Hepatocyte (in vitro differentiated cells): ENCODE data around the gene TMEM141. TPM values are rescaled to one million over a fixed set of nuclear protein-coding genes. Genes with fewer than 3 reads are reported as not detected.

ENCODE experiments used
- DNase-seq: peaks from one replicate; pipeline ENCODE4 v3.0.0-alpha.2; 2016; ENCODE audit warnings: low spot score
- H2AFZ ChIP-seq: fragments of 200-600 bp; sonication (generic); 2 replicates; pipeline ENCODE4 v1.6.0; 2016; ENCODE audit warnings: antibody characterized with exemption, mild to moderate bottlenecking
- H3K27ac ChIP-seq: fragments of 200-600 bp; sonication (generic); 2 replicates; pipeline ENCODE4 v1.5.1; 2016; ENCODE audit warnings: mild to moderate bottlenecking
- H3K27me3 ChIP-seq: fragments of 200-600 bp; sonication (generic); 2 replicates; pipeline ENCODE4 v1.6.1; 2016
- H3K36me3 ChIP-seq: fragments of 200-600 bp; sonication (generic); replicated peaks from 2 replicates; pipeline ENCODE4 v1.5.1; 2016; ENCODE audit warnings: low read depth; ENCODE audit not compliant: insufficient read depth
- H3K4me1 ChIP-seq: fragments of 200-600 bp; sonication (generic); 2 replicates; pipeline ENCODE4 v1.5.1; 2016; ENCODE audit warnings: mild to moderate bottlenecking, moderate library complexity; ENCODE audit not compliant: insufficient read depth
- H3K4me2 ChIP-seq: fragments of 200-600 bp; sonication (generic); 2 replicates; pipeline ENCODE4 v1.6.0; 2016
- H3K4me3 ChIP-seq: fragments of 200-600 bp; sonication (generic); 2 replicates; pipeline ENCODE4 v1.5.1; 2016; ENCODE audit warnings: mild to moderate bottlenecking
- H3K79me2 ChIP-seq: fragments of 200-600 bp; sonication (generic); 2 replicates; pipeline ENCODE4 v1.6.0; 2017; ENCODE audit warnings: mild to moderate bottlenecking
- H3K9me2 ChIP-seq: fragments of 200-600 bp; sonication (generic); replicated peaks from 2 replicates; pipeline ENCODE4 v1.6.0; 2017; ENCODE audit warnings: mild to moderate bottlenecking; ENCODE audit not compliant: insufficient read depth
- H3K9me3 ChIP-seq: fragments of 200-600 bp; sonication (generic); 2 replicates; pipeline ENCODE4 v1.5.1; 2016; ENCODE audit warnings: low read depth, mild to moderate bottlenecking
- H4K20me1 ChIP-seq: fragments of 200-600 bp; sonication (generic); 2 replicates; pipeline ENCODE4 v1.6.0; 2016; ENCODE audit warnings: mild to moderate bottlenecking; ENCODE audit not compliant: insufficient read depth, poor library complexity, severe bottlenecking
- CTCF ChIP-seq: fragments of 200-600 bp; sonication (generic); IDR thresholded peaks from 2 replicates; pipeline ENCODE4 v1.5.1; 2016; ENCODE audit warnings: antibody characterized with exemption, mild to moderate bottlenecking; ENCODE audit not compliant: poor library complexity
- EZH2 ChIP-seq: fragments of 200-600 bp; sonication (generic); IDR thresholded peaks from 2 replicates; pipeline ENCODE4 v1.6.1; 2016; ENCODE audit warnings: antibody characterized with exemption, mild to moderate bottlenecking, borderline replicate concordance
- EZH2phosphoT487 ChIP-seq: fragments of 200-600 bp; sonication (generic); IDR thresholded peaks from one replicate; pipeline ENCODE4 v1.6.1; 2018; ENCODE audit warnings: antibody characterized with exemption, mild to moderate bottlenecking, low read depth, moderate library complexity; ENCODE audit not compliant: unreplicated experiment, severe bottlenecking
- WGBS: methylation state at CpG from one replicate; pipeline ENCODE4 v1.1.6; 2016; ENCODE audit warnings: low lambda C conversion rate; ENCODE audit errors: missing lambda C conversion rate; 5-methylcytosine and 5-hydroxymethylcytosine counted together
- polyA plus RNA-seq: library from polyadenylated mRNA; unstranded; fragments of >200 nt; fragmentation: Nextera tagmentation; extraction: Ambion mirVana; gene quantifications from 2 replicates; pipeline ENCODE4 v1.2.1, GENCODE V29; 2016
- total RNA-seq: library from RNA; depleted of rRNA; stranded (reverse); fragments of >200 nt; gene quantifications from 2 replicates; pipeline ENCODE4 v1.2.3, GENCODE V29; 2014

Gene TMEM141
- total and polyA plus RNA-seq, 2 experiments from 2014 or later = 230 to 385 TPM

GRCh38 chr9:136826703-136827582 is 35.8 kb downstream of the TMEM141 start:
- H3K27ac ChIP-seq = no peak overlapping the region
- no peak overlapping the region for H3K4me3 ChIP-seq
- TF ChIP-seq EZH2 (no peak), CTCF (no peak), EZH2phosphoT487 (no peak)
- no peak overlapping the region for H3K4me2 ChIP-seq
- no peak for DNase-seq
- peaks cover 11% of the 10 kb centered on the region for H3K79me2 ChIP-seq
- H3K36me3 ChIP-seq = no peaks in the 10 kb centered on the region
- H2AFZ ChIP-seq = no peak overlapping the region
- WGBS = 96% methylated on average over 23 of the region's 24 CpGs
- H4K20me1 ChIP-seq = no peaks in the 10 kb centered on the region
- no peaks in the 10 kb centered on the region for H3K9me2 ChIP-seq
- H3K9me3 ChIP-seq = no peaks in the 10 kb centered on the region
- no peaks in the 10 kb centered on the region for H3K27me3 ChIP-seq
- H3K4me1 ChIP-seq = no peaks in the 10 kb centered on the region

- no peak overlapping the region for H3K4me3 ChIP-seq
- H3K4me1 ChIP-seq = no peaks in the 10 kb centered on the region
- no peaks in the 10 kb centered on the region for H3K9me2 ChIP-seq
- peaks cover 5% of the 10 kb centered on the region for H3K79me2 ChIP-seq
- H3K36me3 ChIP-seq = no peaks in the 10 kb centered on the region
- no peak for DNase-seq
- TF ChIP-seq EZH2 = no peak
- TF ChIP-seq EZH2phosphoT487 = no peak
- no peak for TF ChIP-seq CTCF
- no peak overlapping the region for H2AFZ ChIP-seq
- 95% methylated on average over 13 of the region's 14 CpGs for WGBS
- H3K9me3 ChIP-seq = no peaks in the 10 kb centered on the region
- no peak overlapping the region for H3K4me2 ChIP-seq
- no peak overlapping the region for H3K27ac ChIP-seq
- H3K27me3 ChIP-seq = no peaks in the 10 kb centered on the region
- no peaks in the 10 kb centered on the region for H4K20me1 ChIP-seq
These were observed 36.8 kb downstream of the TMEM141 start for GRCh38 chr9:136827794-136828473.

- Histone ChIP-seq H3K4me2 (no peak overlapping the region), H3K27ac (no peak overlapping the region), H3K36me3 (no peaks in the 10 kb centered on the region), H3K9me2 (no peaks in the 10 kb centered on the region), H3K27me3 (no peaks in the 10 kb centered on the region), H3K79me2 (no peaks in the 10 kb centered on the region), H4K20me1 (no peaks in the 10 kb centered on the region), H3K4me3 (no peak overlapping the region), H3K4me1 (no peaks in the 10 kb centered on the region), H2AFZ (no peak overlapping the region), H3K9me3 (no peaks in the 10 kb centered on the region)
- no peak for DNase-seq
- 96% methylated on average over 31 of the region's 31 CpGs for WGBS
- TF ChIP-seq CTCF (no peak), EZH2phosphoT487 (no peak), EZH2 (no peak)
These were observed 37.5 kb downstream of the TMEM141 start for GRCh38 chr9:136828474-136829140.
